Esophagus mucosa (tissue), 1 donor: ENCODE results near the gene WNT5B. TPM values are rescaled to one million over a fixed set of nuclear protein-coding genes. Genes with fewer than 3 reads are reported as not detected.

Source experiments
- ATAC-seq: fragments of 200-7000 bp; cut with Tn5 transposase; one replicate; pipeline ENCODE4 v1.9.1; 2020
- total RNA-seq: library from RNA; stranded (reverse); gene quantifications from one replicate; pipeline ENCODE4 v1.2.4, GENCODE V29; 2023
- donor health status: DM: yes; HTN: yes; CAD: no.

WNT5B gene
- total RNA-seq, 1 donor from 2014 or later, result 9.8 TPM

DNA sequence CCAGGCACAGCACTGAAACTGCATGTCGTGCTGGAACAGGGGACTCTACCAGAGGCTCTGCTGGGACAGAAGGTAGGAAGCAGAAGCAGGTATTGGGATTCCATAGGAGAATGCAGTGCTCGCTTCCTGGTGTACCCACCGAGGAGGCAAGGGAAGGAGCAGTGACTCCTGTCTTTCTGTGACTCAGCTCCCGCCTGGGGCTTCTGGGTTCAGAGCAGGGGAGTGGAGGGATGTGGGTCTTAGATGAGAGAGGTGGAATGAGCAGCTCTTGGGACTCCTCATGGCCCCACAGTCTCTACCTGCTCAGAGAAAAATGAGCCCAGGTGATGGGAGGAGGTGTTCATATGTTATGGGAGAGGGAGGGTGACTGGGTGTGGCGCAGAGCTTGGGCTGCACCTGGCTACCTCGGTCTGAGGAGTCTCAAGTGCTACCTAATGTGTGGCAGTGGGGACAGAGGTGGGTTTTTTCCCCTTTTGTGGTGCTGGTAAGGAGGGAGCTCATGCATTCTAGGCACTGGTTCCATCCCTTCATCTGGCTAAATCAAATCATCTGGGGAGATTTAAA lies 26.3 kb downstream of the WNT5B start:
- peak; percentile 66 for ATAC-seq

DNA sequence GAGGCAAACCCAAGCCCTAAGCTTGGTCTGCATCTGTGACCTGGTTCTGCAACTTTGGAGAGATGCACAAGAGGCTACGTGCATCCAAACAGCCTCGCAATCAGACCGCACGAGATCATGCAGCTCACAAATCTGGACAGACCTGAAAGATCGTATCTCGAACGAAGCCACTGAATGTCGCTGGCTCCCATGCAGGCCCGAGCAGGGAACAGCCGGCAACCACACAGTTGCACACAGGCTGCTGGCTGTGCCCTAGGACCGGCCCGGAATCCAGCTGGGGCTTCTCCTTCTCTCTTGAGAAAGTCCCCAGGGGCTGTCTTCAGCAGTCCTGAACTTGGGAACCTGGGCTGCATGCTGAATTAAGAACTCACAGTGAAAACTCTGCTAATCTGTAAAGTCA lies 27.9 kb downstream of the WNT5B start:
- ATAC-seq, result no peak

DNA sequence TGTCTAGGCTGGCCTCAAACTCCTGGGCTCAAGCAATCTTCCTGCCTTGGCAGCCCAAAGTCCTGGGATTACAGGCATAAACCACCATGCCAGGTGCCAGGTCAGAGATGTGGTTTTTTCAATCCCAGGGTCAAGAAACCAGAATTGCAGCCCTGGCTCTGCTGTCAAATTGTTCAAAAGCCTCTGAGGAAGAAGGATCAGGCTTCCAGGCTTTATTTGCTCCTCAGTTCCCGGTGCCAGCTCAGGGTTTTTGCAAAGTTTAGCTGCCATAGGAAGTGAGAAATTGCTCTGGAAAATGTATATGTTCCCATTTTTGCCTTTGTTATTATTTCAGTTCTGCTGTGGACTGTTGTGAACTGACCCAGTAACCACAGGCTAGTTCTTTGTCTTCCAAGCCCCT lies 28.7 kb downstream of the WNT5B start:
- no peak for ATAC-seq

DNA sequence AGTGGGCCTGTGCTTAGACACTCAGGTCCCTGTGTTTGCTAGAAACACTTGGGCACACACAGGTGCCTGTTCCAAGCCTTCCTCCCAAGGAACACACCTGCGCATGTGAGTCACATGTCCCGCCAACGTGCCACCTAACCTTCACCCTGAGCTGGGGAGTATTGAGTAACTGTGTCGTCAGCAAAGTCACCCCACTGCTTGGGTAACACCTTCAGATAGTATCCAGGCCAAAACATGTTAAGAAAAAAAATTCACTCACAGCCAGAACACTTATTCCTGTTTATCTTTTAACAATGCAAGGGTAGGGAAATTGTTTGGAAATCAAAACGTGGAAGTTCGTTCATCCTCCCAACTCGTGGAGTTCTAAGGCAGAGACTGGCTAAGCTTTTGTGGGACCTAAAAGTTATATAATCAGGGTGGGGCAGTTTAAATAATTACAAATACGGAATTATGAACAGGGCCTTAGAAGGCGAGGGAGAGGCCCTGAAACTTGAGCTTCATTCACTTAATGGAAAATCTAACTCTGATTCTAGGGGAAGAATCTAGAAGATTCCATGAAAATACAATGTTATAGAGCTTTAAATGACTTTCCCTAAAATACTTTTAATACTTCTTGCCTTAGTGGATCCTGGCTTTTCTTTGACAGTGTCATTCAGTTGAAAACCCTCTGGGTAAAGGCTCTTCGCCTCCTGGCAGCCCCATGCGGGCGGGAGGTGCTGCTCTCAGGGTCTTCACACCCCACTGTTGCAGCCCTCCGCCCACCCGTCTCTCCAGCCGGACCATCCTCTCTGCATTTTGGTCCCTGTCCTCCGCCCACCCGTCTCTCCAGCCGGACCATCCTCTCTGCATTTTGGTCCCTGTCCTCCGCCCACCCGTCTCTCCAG lies 31.5 kb downstream of the WNT5B start:
- ATAC-seq, result peak; percentile 83

- ATAC-seq, result peak; percentile 90
Measured at GRCh38 chr12:1661553-1662335, 32.7 kb downstream of the WNT5B start.

DNA sequence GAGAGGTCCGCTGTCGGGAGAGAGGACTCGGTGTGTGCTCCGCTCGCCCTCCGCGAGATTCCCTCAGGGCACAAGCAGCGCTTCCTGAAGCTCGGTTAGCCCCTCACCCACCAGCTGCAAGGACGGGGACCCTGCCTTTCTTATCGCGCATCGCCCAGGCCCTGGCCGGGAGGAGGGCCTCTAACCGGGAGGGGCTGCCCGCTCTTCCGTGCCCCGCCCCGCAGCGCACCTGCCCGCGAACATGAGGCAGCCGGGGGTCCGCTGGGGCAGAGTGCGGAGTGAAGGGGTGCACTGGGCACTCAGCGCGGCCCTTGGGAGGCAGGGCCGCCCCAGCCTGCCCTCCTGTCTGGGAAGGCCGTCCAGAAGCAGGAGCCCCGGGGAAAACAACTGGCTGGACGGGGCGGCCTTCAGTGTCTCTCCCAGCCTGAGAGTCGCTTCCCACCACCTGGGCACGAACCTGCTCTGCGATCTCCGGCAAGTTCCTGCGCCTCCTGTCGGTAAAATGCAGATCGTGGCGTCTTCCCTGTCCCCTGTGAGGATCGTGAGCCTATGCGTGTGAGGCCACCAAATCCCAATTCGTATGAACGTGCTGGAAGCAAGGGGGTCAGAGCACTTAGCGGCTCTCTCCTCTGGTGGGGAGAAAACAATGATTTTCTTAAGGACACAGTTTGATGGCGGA lies 33.9 kb downstream of the WNT5B start:
- ATAC-seq, result peak; percentile 20

DNA sequence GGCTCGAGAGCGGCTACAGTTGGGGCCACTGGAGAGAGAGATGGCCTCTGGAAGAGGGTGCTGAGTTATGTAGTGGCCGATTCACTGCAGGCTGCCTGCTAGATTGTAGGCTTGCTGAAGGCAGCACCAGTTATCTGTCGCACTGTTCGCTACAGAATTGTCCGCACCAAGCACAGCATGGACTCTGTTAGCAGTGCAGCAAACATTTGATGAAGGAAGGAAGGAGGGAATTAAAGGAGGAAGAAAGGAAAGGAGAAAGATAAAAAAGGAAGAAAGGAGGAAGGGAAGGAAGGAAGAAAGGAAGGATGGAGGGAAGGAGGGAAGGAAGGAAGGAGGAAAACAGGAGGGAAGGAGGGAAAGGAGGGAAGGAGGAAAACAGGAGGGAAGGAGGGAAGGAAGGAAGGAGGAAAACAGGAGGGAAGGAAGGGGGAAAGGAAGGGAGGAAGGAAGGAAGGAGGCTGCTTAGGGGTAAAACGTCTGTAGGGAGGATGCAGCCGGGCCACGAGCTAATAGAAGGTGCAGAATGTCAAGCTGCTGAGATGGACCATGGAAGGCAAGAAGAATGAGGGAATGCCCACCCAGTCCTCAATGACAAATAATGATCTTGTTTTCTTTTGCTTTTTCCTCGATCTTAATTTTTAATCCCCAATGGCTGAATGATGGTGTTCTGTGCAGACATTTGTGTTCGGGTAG lies 34.6 kb downstream of the WNT5B start:
- ATAC-seq, result no peak

DNA sequence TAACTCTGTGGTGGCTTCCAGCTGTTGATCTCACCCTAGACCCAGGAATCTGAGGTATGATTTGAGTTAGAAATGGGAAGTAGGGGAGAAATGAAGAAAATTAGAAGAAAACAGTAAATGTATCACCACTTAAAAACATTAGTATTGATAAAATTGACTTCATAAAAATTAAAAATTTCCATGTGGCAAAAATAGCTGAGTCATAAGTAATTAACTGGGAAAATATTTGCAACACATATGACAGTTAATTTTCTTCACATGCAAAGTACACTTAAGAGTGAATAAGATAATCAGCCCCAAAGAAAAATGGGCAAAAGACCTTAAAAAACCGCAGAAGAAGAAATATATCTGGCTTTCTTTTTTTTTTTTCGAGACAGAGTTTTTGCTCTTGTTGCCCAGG lies 36.3 kb downstream of the WNT5B start:
- no peak for ATAC-seq

GRCh38 chr12:1666215-1666614 lies 37.2 kb downstream of the WNT5B start:
- ATAC-seq, result no peak

GRCh38 chr12:1666685-1667162 lies 37.7 kb downstream of the WNT5B start:
- no peak for ATAC-seq

DNA sequence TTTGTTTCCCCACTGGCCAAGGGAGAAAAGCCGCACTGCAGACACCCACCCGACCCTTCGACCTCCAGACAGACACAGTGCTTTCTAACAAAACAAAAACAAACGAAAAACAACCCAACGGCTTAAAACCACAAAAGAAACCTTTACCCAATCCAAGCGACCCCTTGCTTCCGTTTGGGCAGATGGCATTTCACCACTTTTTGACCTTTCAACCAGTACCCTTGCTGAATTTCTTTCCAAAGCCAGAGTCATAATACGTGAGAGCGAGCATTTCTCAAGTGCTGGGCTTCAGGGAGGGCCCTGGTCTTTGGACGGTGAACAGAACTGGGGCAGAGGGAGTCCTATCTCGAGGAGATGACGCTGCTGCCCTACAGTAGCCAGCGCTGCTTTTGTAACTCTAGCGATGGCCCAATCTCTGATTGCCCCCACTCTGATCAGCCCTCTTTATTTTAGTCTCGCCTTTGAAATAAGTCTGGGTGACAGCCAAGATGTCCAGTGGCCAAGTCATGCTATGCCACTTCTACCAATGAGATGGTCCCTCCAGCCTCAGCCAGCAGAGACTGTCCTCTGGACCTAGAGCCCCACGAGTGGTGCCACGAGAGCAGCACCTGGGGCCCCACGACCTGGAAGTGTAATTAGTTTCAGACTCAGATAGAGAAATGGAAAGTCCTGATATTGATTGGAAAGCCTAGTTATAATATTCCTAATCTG lies 40.0 kb downstream of the WNT5B start:
- ATAC-seq, result no peak

GRCh38 chr12:1670358-1671268 lies 41.6 kb downstream of the WNT5B start:
- ATAC-seq, result peak; percentile 87

DNA sequence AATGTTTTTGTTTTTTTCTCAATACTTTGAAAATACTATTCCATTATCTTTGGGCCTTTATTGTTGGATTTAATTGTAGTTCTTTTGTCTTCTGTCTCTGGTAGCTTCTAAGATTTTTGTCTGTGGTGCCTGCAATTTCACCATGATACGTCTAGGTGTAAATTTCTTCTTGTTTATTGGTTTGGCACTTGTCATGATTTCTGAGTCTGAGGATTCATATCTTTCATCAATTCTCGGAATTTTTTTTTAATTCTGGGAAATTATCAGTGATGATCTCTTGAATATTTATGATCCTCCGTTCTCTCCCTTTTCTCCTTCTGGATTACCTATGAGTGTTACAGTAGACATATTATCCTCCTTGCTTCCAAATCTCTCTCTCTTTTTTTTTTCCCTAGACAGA lies 47.0 kb downstream of the WNT5B start:
- no peak for ATAC-seq

DNA sequence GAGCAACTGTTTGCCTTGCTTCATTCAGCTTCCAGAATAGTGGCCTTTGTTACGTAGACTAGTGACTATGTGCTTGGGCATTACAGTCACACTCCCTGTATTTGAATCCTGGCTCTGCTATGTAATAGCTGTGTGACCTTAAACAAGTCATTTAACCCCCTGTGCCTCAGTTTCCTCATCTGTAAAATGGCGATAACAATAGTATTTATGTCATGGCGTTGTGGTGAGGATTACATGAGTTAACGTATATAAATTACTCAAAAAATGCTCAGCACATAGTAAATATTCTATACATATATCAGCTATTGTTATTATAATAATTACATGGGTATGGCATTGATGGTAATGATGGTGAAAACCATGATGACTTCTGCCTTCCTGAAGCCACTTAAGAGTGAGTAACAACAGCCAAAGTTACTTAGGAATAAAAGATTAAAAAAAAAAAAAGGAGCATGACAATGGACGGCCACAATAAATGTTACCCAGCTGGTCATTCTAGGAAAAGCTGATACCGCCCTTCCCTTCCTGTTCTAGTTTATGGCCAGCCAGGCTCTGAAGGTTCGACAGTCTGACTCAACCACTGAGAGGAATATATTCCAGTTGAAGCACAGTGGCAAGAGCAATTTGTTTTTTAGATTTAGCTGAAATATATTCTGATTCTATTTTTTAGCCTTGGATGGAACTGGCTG lies 51.9 kb downstream of the WNT5B start:
- peak; percentile 77 for ATAC-seq

GRCh38 chr12:1681493-1681807 lies 52.4 kb downstream of the WNT5B start:
- no peak for ATAC-seq

DNA sequence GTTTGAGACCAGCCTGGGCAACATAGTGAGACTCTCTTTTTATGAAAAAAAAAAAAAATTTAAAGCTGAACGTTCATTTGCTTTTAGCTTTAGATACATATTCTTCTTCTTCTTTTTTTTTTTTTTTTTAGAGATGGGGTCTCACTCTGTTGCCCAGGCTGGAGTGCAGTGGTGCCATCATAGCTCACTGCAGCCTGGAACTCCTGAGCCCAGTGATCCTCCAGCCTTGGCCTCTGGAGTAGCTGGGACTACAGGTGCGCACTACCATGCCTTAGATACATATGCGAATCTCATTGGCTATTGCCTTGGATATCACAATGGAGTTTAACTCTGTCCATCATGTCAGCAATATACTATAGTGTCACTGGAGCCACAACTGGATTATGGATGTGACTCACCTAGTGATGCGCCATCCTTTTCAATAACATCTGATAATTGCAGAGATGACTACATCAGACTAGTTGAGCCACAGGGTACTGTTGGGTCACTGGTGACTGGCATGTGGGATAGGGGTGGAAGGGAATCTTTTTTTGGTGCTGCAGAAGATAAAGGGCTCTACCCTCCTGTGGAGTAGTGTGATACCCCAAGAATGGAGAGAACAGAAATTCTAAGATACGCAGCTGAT lies 59.2 kb downstream of the WNT5B start:
- no peak for ATAC-seq

- ATAC-seq, result peak; percentile 99
Measured at GRCh38 chr12:1690578-1691122, 61.6 kb downstream of the WNT5B start, which contains the start of gene ADIPOR2. Gene ADIPOR2 (plus strand): TSS chr12:1691070. CDS start chr12:1754344, 63,274 bp downstream.

DNA sequence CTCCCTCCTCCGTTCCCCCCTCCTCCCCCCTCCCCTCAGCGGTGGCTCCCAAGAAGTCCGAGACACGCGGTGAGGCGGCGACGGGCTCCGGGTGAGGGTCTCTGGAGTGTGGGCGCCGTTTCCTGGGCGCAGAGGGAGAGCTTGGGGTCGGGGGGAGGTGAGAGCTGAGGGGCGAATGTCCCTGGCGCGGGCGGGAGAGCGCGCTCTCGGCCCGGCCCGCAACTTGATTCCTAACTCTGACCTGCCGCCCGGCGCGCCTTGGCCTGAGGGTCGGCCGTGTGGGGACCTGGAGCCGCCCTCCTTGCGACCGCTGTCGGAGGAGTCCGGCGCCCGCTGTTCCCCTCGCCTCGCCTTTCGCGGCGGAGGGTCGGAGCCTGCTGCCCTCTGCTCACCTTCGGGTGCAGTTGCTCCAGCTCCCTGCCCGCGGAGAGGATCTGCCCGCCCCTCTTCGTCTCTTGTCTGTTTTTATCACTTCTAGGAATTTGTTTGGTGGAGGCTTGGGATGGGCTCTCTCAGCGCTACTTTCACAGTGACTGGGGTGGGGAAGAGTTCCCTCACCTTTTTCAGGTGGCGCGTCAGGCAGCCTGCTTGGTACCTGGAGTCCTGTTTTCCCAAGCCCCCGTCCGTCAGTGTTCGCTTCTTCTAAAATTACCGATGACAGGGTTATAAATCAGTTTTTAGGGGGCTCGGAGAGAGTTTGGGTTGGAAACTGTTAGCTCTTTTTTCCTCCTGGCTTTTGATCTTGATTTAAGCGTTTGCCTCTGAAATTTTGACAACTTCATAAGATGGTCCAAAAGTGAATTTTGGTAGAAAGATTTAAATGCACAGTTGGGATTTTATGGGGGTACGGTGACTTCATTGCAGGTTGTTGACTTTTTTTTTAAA lies 62.3 kb downstream of the WNT5B start:
- peak; percentile 47 for ATAC-seq
